Measurements from ENCODE around the gene TP73.

GRCh38 chr1:3698660-3699408, 46.5 kb downstream of the TP73 start:
- TF ChIP-seq CTCF (IDR thresholded peaks at IDR 0.05; ENCODE audit: low read depth, low read length, poor library complexity, severe bottlenecking), result no peak
- no peak for TF ChIP-seq EZH2phosphoT487 (IDR thresholded peaks at IDR 0.05; ENCODE audit: borderline replicate concordance, low read length)

Measured in DOHH2 (cell line).